Measurements from ENCODE around the gene SLC1A4. TPM values are rescaled to one million over a fixed set of nuclear protein-coding genes. Genes with fewer than 3 reads are reported as not detected.

SLC1A4 gene
- total RNA-seq, 6 experiments from 2014 or later: 7.2 to 21.7 (median 12.4) TPM

DNA sequence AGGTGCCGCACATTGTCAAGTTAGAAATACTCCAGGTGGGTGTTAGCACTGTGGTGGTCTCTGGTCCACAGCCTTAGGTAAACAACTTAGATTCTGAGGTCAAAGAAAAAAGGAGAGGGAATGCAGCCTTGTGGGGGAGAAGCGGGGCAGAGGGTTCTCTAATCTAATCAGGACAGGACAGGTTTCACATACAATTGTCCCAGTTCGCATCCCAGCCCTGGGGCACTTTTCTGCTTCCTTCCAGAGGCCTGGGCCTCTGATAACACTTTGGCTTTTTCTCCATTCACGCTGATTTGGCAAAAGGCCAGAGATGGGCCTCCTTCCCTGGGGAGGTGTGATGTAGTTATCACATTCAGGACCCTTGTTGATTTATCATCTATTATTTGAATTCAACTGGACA is 32.5 kb downstream of the SLC1A4 start:
- intact Hi-C loops (cut with DNase I): no loop called here
- peaks cover 0 to 13% (median 3%) of the 10 kb centered on the region in 4 donors for H3K4me1 ChIP-seq
- no peaks in the 10 kb centered on the region for H3K9me3 ChIP-seq
- H3K27me3 ChIP-seq: no peaks in the 10 kb centered on the region
- peaks cover 0 to 12% (median 6%) of the 10 kb centered on the region in 4 donors for H3K36me3 ChIP-seq
- 64% methylated on average over 3 of the region's 4 CpGs for WGBS (ENCODE audit: insufficient coverage, low coverage, low lambda C conversion rate, missing lambda C conversion rate)
- no peak overlapping the region for H3K27ac ChIP-seq
- DNase-seq (no peak), ATAC-seq (no peak)
- no peak overlapping the region for H3K4me3 ChIP-seq
- TF ChIP-seq, protein P1, sequence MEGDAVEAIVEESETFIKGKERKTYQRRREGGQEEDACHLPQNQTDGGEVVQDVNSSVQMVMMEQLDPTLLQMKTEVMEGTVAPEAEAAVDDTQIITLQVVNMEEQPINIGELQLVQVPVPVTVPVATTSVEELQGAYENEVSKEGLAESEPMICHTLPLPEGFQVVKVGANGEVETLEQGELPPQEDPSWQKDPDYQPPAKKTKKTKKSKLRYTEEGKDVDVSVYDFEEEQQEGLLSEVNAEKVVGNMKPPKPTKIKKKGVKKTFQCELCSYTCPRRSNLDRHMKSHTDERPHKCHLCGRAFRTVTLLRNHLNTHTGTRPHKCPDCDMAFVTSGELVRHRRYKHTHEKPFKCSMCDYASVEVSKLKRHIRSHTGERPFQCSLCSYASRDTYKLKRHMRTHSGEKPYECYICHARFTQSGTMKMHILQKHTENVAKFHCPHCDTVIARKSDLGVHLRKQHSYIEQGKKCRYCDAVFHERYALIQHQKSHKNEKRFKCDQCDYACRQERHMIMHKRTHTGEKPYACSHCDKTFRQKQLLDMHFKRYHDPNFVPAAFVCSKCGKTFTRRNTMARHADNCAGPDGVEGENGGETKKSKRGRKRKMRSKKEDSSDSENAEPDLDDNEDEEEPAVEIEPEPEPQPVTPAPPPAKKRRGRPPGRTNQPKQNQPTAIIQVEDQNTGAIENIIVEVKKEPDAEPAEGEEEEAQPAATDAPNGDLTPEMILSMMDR (IDR thresholded peaks at IDR 0.05): no peak
- TF ChIP-seq POLR2A (IDR thresholded peaks at IDR 0.05): no peak

DNA sequence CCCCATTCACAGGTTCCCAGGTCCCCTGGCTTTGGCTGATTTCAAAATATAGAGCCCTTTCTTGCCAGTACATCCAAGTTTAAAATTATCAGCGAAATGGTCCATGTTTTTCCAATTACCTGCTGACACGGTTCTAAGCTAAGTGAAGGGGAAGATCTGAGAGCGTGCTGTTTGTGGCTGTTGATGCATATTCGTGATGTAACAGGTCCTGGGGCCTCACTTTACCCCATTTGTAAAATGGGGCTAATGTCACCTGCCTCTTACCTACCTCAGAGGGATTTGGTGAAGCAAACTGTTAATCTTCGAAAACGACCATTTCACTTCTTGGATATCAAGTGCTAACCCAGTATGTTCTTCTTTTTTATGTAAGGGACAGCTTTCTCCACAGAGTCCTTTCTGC is 33.0 kb downstream of the SLC1A4 start:
- Histone ChIP-seq H3K4me3 (no peak overlapping the region), H3K27ac (no peak overlapping the region), H3K9me3 (no peaks in the 10 kb centered on the region), H3K36me3 (peaks cover 0 to 11% (median 4%) of the 10 kb centered on the region in 4 donors), H3K4me1 (peaks cover 0 to 14% (median 3%) of the 10 kb centered on the region in 4 donors), H3K27me3 (no peaks in the 10 kb centered on the region)
- DNase-seq (no peak), ATAC-seq (no peak)
- TF ChIP-seq POLR2A (IDR thresholded peaks at IDR 0.05): no peak
- intact Hi-C loops (cut with DNase I): no loop called here
- 89% methylated on average over 6 of the region's 6 CpGs for WGBS (ENCODE audit: insufficient coverage, low coverage, low lambda C conversion rate, missing lambda C conversion rate)

DNA sequence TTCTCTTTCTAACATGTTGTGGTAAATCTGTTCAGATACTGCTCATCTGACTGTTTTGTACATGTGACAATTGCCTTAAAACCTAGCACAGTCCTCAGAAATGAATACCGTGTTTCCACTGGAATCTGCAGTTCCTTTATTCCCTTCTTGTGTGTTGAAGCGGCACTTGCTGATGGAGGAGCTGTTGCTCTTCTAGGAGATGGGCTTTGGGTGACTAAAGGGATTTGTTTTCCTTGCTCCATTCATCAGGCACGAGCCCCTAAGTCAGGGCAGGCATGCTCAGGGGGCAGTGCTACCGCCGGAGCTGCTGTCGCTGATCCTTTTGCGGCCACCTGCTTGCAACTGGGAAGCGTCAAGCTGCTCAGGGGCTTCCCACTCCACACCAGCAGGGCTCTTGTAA is 34.5 kb downstream of the SLC1A4 start:
- Histone ChIP-seq H3K27ac (no peak overlapping the region), H3K9me3 (no peaks in the 10 kb centered on the region), H3K4me3 (no peak overlapping the region), H3K4me1 (peaks cover 0 to 27% (median 7%) of the 10 kb centered on the region in 4 donors), H3K36me3 (peaks cover 0 to 5% (median 0%) of the 10 kb centered on the region in 4 donors), H3K27me3 (no peaks in the 10 kb centered on the region)
- no peak for TF ChIP-seq POLR2A (IDR thresholded peaks at IDR 0.05)
- TF ChIP-seq, protein P1 (IDR thresholded peaks at IDR 0.05): no peak
- intact Hi-C loops (cut with DNase I): no loop called here
- ATAC-seq: no peak
- no peak for DNase-seq
- WGBS (ENCODE audit: insufficient coverage, low coverage, low lambda C conversion rate, missing lambda C conversion rate): 83% methylated on average over 1 of the region's 8 CpGs

DNA sequence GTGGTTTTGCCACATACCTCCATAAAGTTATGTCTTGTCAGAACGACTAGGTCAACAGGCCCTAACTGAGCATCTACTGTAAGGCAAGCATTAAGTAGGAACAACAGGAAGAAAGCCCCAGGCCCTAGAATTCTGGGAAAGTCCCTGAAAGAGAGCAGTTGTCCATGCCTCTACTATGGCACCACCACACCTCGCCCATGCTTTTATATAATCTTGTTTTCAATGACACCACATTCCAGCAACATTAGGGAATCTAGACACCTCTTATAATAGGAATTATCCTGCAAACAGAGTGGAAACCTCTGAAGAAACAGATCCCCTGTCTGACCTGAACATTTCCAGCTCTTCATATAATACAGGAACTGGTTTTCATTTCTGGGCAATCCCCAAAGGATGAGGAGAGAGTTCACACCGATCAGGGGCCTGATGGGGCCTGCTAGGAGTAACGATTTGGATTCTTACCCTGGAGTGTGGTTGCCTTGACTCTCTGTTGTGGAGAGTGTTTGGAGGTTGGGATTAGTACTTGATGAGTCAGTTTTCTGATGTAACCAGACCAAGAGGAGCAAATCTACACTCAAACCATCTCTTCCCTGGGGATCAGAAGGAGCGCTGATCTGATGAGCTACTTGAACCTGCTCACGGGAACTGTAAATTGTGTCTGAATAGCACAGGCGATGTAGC is 35.1 kb downstream of the SLC1A4 start:
- Histone ChIP-seq H3K9me3 (no peaks in the 10 kb centered on the region), H3K4me1 (peaks cover 0 to 28% (median 7%) of the 10 kb centered on the region in 4 donors), H3K27me3 (no peaks in the 10 kb centered on the region), H3K4me3 (no peak overlapping the region), H3K36me3 (peaks cover 0 to 5% (median 0%) of the 10 kb centered on the region in 4 donors), H3K27ac (no peak overlapping the region)
- intact Hi-C loops (cut with DNase I): no loop called here
- ATAC-seq (no peak), DNase-seq (no peak)
- WGBS (ENCODE audit: insufficient coverage, low coverage, low lambda C conversion rate, missing lambda C conversion rate): 78% methylated on average over 3 of the region's 7 CpGs
- TF ChIP-seq POLR2A (IDR thresholded peaks at IDR 0.05): no peak
- TF ChIP-seq, protein P1 (IDR thresholded peaks at IDR 0.05): no peak

DNA sequence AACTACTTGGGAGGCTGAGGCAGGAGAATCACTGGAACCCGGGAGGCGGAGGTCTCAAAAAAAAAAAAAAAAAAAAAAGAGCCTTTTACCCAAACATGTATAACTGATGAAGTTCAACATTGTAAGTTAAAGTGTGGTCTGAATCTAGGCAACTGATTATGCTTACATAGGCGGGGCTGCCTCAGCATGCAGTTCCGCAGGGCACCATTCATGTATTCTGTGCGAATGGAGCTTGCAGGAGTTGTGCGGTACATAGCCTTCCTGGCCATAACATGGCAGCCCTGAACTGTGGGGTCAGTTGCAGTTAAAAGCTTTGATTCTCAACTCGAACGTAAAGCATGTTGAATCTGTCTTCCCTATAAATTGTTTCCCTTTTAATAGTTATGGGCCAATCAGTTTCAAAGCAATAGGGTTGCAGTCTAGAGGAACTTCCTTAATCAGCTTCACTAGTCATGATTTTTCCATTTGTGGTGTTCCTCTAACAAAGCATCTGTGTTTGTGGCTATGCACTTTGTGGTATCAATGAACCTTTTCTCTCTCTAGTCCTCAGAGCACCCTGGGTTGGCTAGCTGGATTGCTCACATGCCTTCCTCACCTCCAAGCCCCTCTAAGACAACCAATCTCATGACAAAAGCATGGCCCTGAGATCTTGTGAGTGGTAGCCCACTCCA is 36.4 kb downstream of the SLC1A4 start:
- Histone ChIP-seq H3K4me3 (no peak overlapping the region), H3K27ac (peak overlapping the region in 2 of 3 donors; percentile 7 to 14), H3K36me3 (peaks cover 0 to 5% (median 0%) of the 10 kb centered on the region in 4 donors), H3K27me3 (no peaks in the 10 kb centered on the region), H3K4me1 (peaks cover 0 to 28% (median 7%) of the 10 kb centered on the region in 4 donors), H3K9me3 (no peaks in the 10 kb centered on the region)
- TF ChIP-seq, protein P1 (IDR thresholded peaks at IDR 0.05): no peak
- no peak for TF ChIP-seq POLR2A (IDR thresholded peaks at IDR 0.05)
- DNase-seq (no peak), ATAC-seq (peak; percentile 5 to 18 (median 9))
- intact Hi-C loops (cut with DNase I): no loop called here
- 90% methylated on average over 4 of the region's 8 CpGs for WGBS (ENCODE audit: insufficient coverage, low coverage, low lambda C conversion rate, missing lambda C conversion rate)
